Duodenal mucosa (tissue), 2 donors: ENCODE measurements around the gene MACROD1.

Source experiments
- H3K27ac ChIP-seq: one replicate; pipeline ENCODE4 v1.7.0; 2013; ENCODE audit warnings: low read depth, low read length
- H3K27me3 ChIP-seq, 2 donors: one replicate each; pipeline ENCODE4 v1.7.0; 2013; ENCODE audit warnings: low read length in 2 of 2, control low read depth in 1 of 2; ENCODE audit not compliant: insufficient read depth in 2 of 2, control insufficient read depth in 1 of 2
- H3K36me3 ChIP-seq, 2 donors: one replicate each; pipeline ENCODE4 v1.7.0; 2013; ENCODE audit warnings: low read length in 2 of 2, control low read depth in 1 of 2; ENCODE audit not compliant: insufficient read depth in 2 of 2, control insufficient read depth in 1 of 2
- H3K4me1 ChIP-seq, 2 donors: one replicate each; pipeline ENCODE4 v1.7.0; 2013; ENCODE audit warnings: low read length in 2 of 2, control low read depth in 1 of 2; ENCODE audit not compliant: insufficient read depth in 2 of 2, control insufficient read depth in 1 of 2
- H3K4me3 ChIP-seq, 2 donors: one replicate each; pipeline ENCODE4 v1.7.0; 2013; ENCODE audit warnings: low read length in 2 of 2, low read depth in 1 of 2
- H3K9ac ChIP-seq, 2 donors: one replicate each; pipeline ENCODE4 v1.7.0; 2013; ENCODE audit warnings: low read length in 2 of 2, low read depth in 1 of 2
- H3K9me3 ChIP-seq, 2 donors: one replicate each; pipeline ENCODE4 v1.7.0; 2013; ENCODE audit warnings: low read length in 2 of 2, control low read depth in 1 of 2; ENCODE audit not compliant: control insufficient read depth in 1 of 2

The MACROD1 gene

GRCh38 chr11:64185175-64185692 is 19.3 kb upstream of the MACROD1 start:
- Histone ChIP-seq H3K4me3 (peak overlapping the region; percentile 84 to 87), H3K9ac (peak overlapping the region; percentile 91 to 98), H3K9me3 (no peaks in the 10 kb centered on the region), H3K27me3 (no peaks in the 10 kb centered on the region), H3K36me3 (peaks cover 0 to 5% of the 10 kb centered on the region in 2 donors), H3K27ac (peak overlapping the region; percentile 94), H3K4me1 (peaks cover 30 to 48% of the 10 kb centered on the region in 2 donors)

GRCh38 chr11:64183890-64184289 is 18.0 kb upstream of the MACROD1 start:
- Histone ChIP-seq H3K36me3 (peaks cover 0 to 5% of the 10 kb centered on the region in 2 donors), H3K9me3 (no peaks in the 10 kb centered on the region), H3K27ac (no peak overlapping the region), H3K4me3 (no peak overlapping the region), H3K4me1 (peaks cover 26 to 42% of the 10 kb centered on the region in 2 donors), H3K27me3 (no peaks in the 10 kb centered on the region), H3K9ac (no peak overlapping the region)

DNA sequence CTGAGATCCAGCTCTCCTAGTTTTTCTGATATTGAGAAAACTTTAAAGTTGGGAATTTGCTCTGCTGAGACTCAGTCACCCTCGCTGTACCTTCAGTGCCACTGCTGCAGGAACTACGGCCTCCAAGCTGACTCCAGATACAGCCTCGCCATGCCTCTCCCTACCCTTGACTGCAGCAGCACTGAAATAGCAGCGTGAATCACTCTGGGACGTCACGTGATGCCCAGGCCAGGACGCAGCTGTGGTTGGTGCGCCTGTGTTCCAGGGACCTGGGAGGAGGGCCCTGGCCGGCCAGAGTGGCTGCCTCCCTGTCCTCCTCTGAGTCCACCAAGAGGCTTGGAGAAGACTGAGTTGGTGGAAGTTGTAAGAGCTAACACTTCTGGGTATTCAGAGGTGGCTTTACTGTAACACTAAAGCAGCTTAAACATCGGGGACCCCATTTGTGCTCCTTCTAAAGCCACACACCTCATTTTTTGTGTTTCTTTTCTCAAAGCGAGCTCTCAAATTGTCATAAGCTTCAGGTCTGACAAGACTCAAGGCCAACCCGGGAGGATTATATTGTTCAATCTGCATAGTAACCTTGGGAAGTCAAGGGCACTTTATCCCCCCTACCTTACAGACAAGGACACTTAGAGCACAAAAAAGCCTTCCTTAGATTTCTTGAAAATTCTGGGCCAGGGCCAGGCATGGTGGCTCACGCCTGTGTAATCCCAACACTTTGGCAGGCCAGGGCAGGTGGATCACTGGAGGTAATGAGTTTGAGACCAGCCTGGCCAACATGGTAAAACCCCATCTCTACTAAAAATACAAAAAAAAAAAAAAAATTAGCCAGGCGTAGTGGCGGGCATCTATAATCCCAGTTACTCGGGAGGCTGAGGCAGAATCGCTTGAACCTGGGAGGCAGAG is 15.8 kb upstream of the MACROD1 start:
- no peaks in the 10 kb centered on the region for H3K36me3 ChIP-seq
- H3K9ac ChIP-seq: peak overlapping the region in 1 of 2 donors; percentile 23
- peak overlapping the region in 1 of 2 donors; percentile 38 for H3K4me3 ChIP-seq
- H3K4me1 ChIP-seq: peaks cover 26 to 37% of the 10 kb centered on the region in 2 donors
- no peaks in the 10 kb centered on the region for H3K9me3 ChIP-seq
- no peaks in the 10 kb centered on the region for H3K27me3 ChIP-seq
- peak overlapping the region; percentile 35 for H3K27ac ChIP-seq

GRCh38 chr11:64180891-64181290 is 15.0 kb upstream of the MACROD1 start:
- H3K36me3 ChIP-seq: no peaks in the 10 kb centered on the region
- H3K27me3 ChIP-seq: no peaks in the 10 kb centered on the region
- H3K9ac ChIP-seq: no peak overlapping the region
- peaks cover 26 to 37% of the 10 kb centered on the region in 2 donors for H3K4me1 ChIP-seq
- H3K4me3 ChIP-seq: no peak overlapping the region
- H3K27ac ChIP-seq: no peak overlapping the region
- H3K9me3 ChIP-seq: no peaks in the 10 kb centered on the region

- peaks cover 20 to 26% of the 10 kb centered on the region in 2 donors for H3K4me1 ChIP-seq
- H3K9ac ChIP-seq: no peak overlapping the region
- no peaks in the 10 kb centered on the region for H3K9me3 ChIP-seq
Measured at GRCh38 chr11:64178951-64179639, 13.2 kb upstream of the MACROD1 start.

DNA sequence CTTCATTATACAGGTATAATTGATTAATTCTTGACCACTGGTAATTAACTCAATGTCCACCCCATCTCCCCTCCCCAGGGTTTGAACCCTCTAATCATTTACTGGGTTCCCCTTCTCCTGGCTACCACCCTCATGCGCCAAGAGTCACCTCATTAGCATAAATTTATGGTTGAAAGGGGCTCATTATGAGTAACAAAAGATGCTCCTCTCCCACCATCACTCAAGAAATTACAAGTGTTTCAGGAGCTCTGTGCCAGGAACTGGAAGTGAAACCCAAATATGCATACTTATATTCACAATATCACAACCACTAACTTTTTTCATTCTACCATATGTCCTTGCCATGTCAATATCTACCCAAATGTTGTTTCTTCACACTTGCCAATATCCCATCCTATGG is 12.3 kb upstream of the MACROD1 start:
- Histone ChIP-seq H3K27me3 (no peaks in the 10 kb centered on the region), H3K9ac (no peak overlapping the region), H3K9me3 (peaks cover 0 to 3% of the 10 kb centered on the region in 2 donors), H3K36me3 (no peaks in the 10 kb centered on the region), H3K27ac (no peak overlapping the region), H3K4me3 (no peak overlapping the region), H3K4me1 (peaks cover 14 to 18% of the 10 kb centered on the region in 2 donors)

More at GRCh38 chr11:64178951-64179639, 13.2 kb upstream of the MACROD1 start:
- Histone ChIP-seq H3K36me3 (no peaks in the 10 kb centered on the region), H3K27me3 (no peaks in the 10 kb centered on the region), H3K27ac (no peak overlapping the region), H3K4me3 (no peak overlapping the region)

DNA sequence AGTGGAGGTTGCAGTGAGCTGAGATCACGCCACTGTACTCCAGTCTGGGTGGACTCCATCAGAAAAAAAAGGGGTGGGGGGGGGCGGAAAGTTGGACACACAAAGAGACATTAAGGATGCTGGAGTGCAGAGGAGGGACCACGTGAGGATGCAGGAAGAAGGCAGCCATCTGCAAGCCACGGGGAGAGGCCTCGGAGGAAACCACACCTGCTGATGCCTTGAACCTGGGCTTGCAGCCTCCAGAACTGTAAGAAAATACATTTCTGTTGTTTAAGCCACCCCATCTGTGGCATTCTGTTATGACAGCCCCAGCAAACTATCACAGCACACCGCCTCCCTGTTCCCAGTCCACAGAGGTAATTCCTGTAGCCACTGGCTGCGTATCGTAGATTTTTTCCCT is 10.8 kb upstream of the MACROD1 start:
- no peak overlapping the region for H3K4me3 ChIP-seq
- H3K4me1 ChIP-seq: peaks cover 11 to 14% of the 10 kb centered on the region in 2 donors
- H3K27me3 ChIP-seq: no peaks in the 10 kb centered on the region
- H3K9me3 ChIP-seq: peaks cover 0 to 3% of the 10 kb centered on the region in 2 donors
- no peak overlapping the region for H3K9ac ChIP-seq
- H3K27ac ChIP-seq: no peak overlapping the region
- H3K36me3 ChIP-seq: no peaks in the 10 kb centered on the region

DNA sequence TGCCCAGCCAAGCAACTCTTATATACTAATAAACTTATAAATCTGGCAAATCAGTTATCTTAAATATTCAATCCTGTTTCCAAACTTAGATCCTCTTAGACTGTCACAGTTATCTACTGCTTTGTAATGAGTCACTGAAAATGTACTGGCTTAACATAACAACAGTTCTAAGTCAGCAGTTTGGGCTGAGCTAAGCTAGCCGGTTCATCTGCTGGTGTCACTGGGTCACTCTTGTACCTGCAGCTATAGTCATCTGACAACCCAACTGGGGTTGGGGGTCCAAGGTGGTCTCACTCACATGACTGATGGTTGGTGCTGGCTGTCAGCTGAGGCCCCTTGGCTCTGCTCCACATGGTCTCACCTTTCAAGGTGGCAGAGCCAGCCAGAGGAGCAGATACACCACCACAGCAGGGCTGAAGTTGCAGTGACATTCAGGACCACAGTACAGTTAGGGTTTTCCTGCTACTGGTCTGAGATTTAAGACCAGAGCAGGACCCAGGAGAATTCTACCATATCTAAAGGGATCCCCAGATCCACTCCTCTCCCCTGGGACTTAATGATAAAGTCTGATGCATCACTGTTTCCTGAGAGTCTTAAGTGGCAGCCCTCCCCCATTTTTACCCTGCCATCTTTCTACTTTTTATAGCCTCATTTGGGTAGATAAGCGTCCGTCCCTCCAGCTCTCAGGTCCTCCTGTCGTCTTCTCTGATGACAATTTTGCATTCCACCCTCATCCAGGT is 7.9 kb upstream of the MACROD1 start:
- Histone ChIP-seq H3K9me3 (peaks cover 0 to 3% of the 10 kb centered on the region in 2 donors), H3K36me3 (no peaks in the 10 kb centered on the region)

GRCh38 chr11:64170419-64170818 is 4.5 kb upstream of the MACROD1 start:
- Histone ChIP-seq H3K9ac (no peak overlapping the region), H3K4me3 (no peak overlapping the region), H3K27me3 (no peaks in the 10 kb centered on the region), H3K27ac (no peak overlapping the region), H3K36me3 (no peaks in the 10 kb centered on the region), H3K4me1 (peaks cover 0 to under 1% of the 10 kb centered on the region in 2 donors), H3K9me3 (peaks cover 0 to 3% of the 10 kb centered on the region in 2 donors)

More for the DNA sequence above, 7.9 kb upstream of the MACROD1 start:
- Histone ChIP-seq H3K4me3 (no peak overlapping the region), H3K27ac (no peak overlapping the region), H3K4me1 (no peaks in the 10 kb centered on the region), H3K9ac (no peak overlapping the region), H3K27me3 (no peaks in the 10 kb centered on the region)
